ENCODE data around the gene LANCL3.

LANCL3 gene

DNA sequence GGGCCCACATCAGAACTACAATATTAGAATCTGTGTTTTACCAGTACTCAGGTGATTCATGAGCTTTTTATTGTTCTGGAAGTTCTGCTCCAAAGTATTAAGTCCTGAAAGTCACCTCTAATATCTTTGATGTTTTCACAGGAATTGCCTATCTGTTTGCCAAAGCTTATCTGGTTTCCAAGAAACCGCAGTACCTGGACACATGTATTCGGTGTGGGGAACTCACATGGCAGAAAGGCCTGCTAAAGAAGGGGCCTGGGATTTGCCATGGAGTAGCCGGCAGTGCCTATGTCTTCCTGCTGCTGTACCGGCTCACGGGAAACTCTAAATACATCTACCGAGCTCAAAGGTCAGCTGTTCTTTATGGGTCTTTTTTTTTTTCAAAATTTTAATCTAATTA lies 95.7 kb downstream of the LANCL3 start:
- in situ Hi-C loops (cut with MboI; ENCODE audit: low sequenced_read_pairs, unreplicated experiment): no loop called here
- no peak for DNase-seq (ENCODE audit: low spot score)
- TF ChIP-seq, protein P1, sequence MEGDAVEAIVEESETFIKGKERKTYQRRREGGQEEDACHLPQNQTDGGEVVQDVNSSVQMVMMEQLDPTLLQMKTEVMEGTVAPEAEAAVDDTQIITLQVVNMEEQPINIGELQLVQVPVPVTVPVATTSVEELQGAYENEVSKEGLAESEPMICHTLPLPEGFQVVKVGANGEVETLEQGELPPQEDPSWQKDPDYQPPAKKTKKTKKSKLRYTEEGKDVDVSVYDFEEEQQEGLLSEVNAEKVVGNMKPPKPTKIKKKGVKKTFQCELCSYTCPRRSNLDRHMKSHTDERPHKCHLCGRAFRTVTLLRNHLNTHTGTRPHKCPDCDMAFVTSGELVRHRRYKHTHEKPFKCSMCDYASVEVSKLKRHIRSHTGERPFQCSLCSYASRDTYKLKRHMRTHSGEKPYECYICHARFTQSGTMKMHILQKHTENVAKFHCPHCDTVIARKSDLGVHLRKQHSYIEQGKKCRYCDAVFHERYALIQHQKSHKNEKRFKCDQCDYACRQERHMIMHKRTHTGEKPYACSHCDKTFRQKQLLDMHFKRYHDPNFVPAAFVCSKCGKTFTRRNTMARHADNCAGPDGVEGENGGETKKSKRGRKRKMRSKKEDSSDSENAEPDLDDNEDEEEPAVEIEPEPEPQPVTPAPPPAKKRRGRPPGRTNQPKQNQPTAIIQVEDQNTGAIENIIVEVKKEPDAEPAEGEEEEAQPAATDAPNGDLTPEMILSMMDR (IDR thresholded peaks at IDR 0.05; ENCODE audit: borderline replicate concordance, control extremely low read depth, extremely low read depth, insufficient read depth, missing control alignments): no peak

DNA sequence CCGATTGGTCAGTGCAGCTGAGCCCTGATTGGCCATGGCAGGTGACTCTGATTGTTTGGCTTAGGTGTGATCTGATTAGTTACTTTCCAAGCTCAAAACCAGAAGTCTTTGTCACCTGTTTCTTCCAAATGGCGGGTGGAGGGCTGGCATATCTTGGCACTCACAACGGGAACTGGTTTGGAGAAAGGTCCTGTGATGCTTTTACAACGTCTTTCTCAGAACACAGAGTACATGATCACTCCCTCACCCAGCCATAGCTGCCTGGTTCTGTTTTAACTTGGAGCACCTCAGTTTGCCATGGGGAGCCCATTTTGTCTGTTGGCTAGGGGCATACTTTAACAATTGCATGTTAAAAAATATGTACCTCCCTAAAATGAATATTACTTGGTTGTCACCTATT lies 101.1 kb downstream of the LANCL3 start:
- TF ChIP-seq, protein P1 (IDR thresholded peaks at IDR 0.05; ENCODE audit: borderline replicate concordance, control extremely low read depth, extremely low read depth, insufficient read depth, missing control alignments): no peak
- in situ Hi-C loops (cut with MboI; ENCODE audit: low sequenced_read_pairs, unreplicated experiment): no loop called here
- no peak for DNase-seq (ENCODE audit: low spot score)

- DNase-seq (ENCODE audit: low spot score): no peak
- in situ Hi-C loops (cut with MboI; ENCODE audit: low sequenced_read_pairs, unreplicated experiment): no loop called here
- TF ChIP-seq, protein P1 (IDR thresholded peaks at IDR 0.05; ENCODE audit: borderline replicate concordance, control extremely low read depth, extremely low read depth, insufficient read depth, missing control alignments): no peak
Observed at GRCh38 chrX:37676811-37677210, 105.3 kb downstream of the LANCL3 start.

GRCh38 chrX:37677243-37677642 lies 105.8 kb downstream of the LANCL3 start:
- DNase-seq (ENCODE audit: low spot score): no peak
- TF ChIP-seq, protein P1 (IDR thresholded peaks at IDR 0.05; ENCODE audit: borderline replicate concordance, control extremely low read depth, extremely low read depth, insufficient read depth, missing control alignments): no peak
- in situ Hi-C loops (cut with MboI; ENCODE audit: low sequenced_read_pairs, unreplicated experiment): no loop called here

DNA sequence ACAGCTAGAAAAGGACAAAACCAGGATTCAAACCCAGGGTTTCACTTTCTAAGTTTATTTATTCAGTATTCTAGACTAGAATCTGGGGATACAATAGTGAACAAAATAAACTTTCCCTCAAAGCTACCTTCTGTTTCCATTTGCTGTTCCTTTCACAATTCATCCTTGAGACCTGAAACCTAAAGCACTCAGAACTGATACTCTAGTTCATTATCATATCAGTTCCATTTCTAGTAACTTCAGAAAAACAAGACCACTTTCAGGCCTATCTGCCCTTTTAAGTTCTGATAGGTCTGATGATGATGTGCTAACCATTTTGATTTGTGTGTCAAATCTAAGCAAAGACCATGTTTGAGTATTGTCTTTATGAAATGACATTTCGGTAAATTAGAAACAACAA lies 106.3 kb downstream of the LANCL3 start:
- DNase-seq (ENCODE audit: low spot score): no peak
- TF ChIP-seq, protein P1 (IDR thresholded peaks at IDR 0.05; ENCODE audit: borderline replicate concordance, control extremely low read depth, extremely low read depth, insufficient read depth, missing control alignments): no peak
- in situ Hi-C loops (cut with MboI; ENCODE audit: low sequenced_read_pairs, unreplicated experiment): no loop called here

- in situ Hi-C loops (cut with MboI; ENCODE audit: low sequenced_read_pairs, unreplicated experiment): no loop called here
- TF ChIP-seq, protein P1 (IDR thresholded peaks at IDR 0.05; ENCODE audit: borderline replicate concordance, control extremely low read depth, extremely low read depth, insufficient read depth, missing control alignments): no peak
- no peak for DNase-seq (ENCODE audit: low spot score)
Observed at GRCh38 chrX:37678574-37678973, 107.1 kb downstream of the LANCL3 start.

- in situ Hi-C loops (cut with MboI; ENCODE audit: low sequenced_read_pairs, unreplicated experiment): no loop called here
- no peak for DNase-seq (ENCODE audit: low spot score)
- TF ChIP-seq, protein P1 (IDR thresholded peaks at IDR 0.05; ENCODE audit: borderline replicate concordance, control extremely low read depth, extremely low read depth, insufficient read depth, missing control alignments): no peak
Observed at GRCh38 chrX:37679230-37679629, 107.8 kb downstream of the LANCL3 start.

Measured in GM13976 (cell line).